KMS-11 (cell line): ENCODE results near the gene SHE.

Source experiments
- H2AFZ ChIP-seq: fragments of 200-600 bp; sonication (generic); 2 replicates; pipeline ENCODE4 v1.6.1; 2016; ENCODE audit warnings: antibody characterized with exemption, mixed run types, low read depth
- H3K27ac ChIP-seq: fragments of 200-600 bp; sonication (generic); 2 replicates; pipeline ENCODE4 v1.6.1; 2016; ENCODE audit warnings: mild to moderate bottlenecking, mixed run types
- H3K27me3 ChIP-seq: fragments of 200-600 bp; sonication (generic); 2 replicates; pipeline ENCODE4 v1.6.1; 2017; ENCODE audit warnings: mild to moderate bottlenecking, low read depth, mixed run types, moderate library complexity; ENCODE audit not compliant: insufficient read depth
- H3K36me3 ChIP-seq: fragments of 200-600 bp; sonication (generic); 2 replicates; pipeline ENCODE4 v1.6.1; 2017; ENCODE audit warnings: mild to moderate bottlenecking, mixed run types; ENCODE audit not compliant: insufficient read depth
- H3K4me1 ChIP-seq: fragments of 200-600 bp; sonication (generic); 2 replicates; pipeline ENCODE4 v1.6.1; 2016; ENCODE audit warnings: mild to moderate bottlenecking, low read depth, mixed run types; ENCODE audit not compliant: poor library complexity, severe bottlenecking
- H3K4me2 ChIP-seq: fragments of 200-600 bp; sonication (generic); 2 replicates; pipeline ENCODE4 v1.7.0; 2016; ENCODE audit warnings: mild to moderate bottlenecking, mixed run types
- H3K4me3 ChIP-seq: fragments of 200-600 bp; sonication (generic); IDR thresholded peaks from 2 replicates; pipeline ENCODE4 v1.6.1; 2017; ENCODE audit warnings: low read depth, low read length, mixed read lengths; ENCODE audit not compliant: insufficient read depth
- H3K79me2 ChIP-seq: fragments of 200-600 bp; sonication (generic); 2 replicates; pipeline ENCODE4 v1.6.1; 2016; ENCODE audit warnings: low read depth, mixed run types; ENCODE audit not compliant: insufficient read depth
- H3K9ac ChIP-seq: fragments of 200-600 bp; sonication (generic); 2 replicates; pipeline ENCODE4 v1.6.1; 2016; ENCODE audit warnings: mild to moderate bottlenecking, mixed run types
- H4K20me1 ChIP-seq: fragments of 200-600 bp; sonication (generic); 2 replicates; pipeline ENCODE4 v1.6.1; 2016; ENCODE audit warnings: mild to moderate bottlenecking, mixed run types; ENCODE audit not compliant: insufficient read depth
- TF ChIP-seq, protein P1 (sequence below): fragments of 200-600 bp; sonication (generic); conservative IDR thresholded peaks from 2 replicates; pipeline ENCODE4 v1.6.1; 2017; ENCODE audit warnings: low read depth, mild to moderate bottlenecking, antibody characterized with exemption, low read length, moderate library complexity, mixed read lengths

SHE gene

DNA sequence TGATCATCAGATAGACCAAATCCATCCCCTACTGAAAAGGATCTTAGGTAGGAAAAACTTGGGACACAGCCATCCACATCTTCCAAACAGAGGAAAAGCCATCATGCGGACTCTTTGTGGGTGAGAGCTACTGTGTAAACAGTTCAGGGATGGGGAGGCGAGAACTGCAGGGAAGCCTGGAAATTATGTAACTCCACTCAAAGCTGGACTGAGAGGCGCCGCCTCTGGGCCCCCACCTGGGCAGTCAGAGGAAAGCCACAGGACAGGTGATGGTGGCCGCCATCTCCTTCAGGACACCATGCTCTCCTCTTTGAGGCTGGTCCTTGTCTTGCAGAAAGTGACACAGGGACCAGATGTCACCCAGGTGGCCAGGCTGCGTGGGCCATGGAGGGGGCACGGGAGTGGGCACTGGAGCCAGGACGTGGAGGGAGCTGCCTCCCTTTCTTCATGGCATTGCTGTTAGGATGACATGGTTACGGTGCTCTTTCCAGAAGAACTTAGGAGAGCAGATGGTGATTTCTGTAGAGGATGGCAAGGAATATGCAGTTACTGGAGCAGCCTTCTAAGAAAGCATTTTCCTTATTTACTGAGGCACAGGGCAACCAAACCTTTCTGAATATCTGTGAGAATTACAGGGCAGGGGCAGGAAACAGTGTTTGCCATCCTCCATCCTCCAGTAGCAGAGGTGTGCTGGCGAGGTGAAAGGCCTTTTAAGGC, 32.2 kb downstream of the SHE start:
- TF ChIP-seq, protein P1, sequence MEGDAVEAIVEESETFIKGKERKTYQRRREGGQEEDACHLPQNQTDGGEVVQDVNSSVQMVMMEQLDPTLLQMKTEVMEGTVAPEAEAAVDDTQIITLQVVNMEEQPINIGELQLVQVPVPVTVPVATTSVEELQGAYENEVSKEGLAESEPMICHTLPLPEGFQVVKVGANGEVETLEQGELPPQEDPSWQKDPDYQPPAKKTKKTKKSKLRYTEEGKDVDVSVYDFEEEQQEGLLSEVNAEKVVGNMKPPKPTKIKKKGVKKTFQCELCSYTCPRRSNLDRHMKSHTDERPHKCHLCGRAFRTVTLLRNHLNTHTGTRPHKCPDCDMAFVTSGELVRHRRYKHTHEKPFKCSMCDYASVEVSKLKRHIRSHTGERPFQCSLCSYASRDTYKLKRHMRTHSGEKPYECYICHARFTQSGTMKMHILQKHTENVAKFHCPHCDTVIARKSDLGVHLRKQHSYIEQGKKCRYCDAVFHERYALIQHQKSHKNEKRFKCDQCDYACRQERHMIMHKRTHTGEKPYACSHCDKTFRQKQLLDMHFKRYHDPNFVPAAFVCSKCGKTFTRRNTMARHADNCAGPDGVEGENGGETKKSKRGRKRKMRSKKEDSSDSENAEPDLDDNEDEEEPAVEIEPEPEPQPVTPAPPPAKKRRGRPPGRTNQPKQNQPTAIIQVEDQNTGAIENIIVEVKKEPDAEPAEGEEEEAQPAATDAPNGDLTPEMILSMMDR: no peak
- Histone ChIP-seq H4K20me1 (no peaks in the 10 kb centered on the region), H3K36me3 (no peaks in the 10 kb centered on the region), H2AFZ (no peak overlapping the region), H3K4me3 (no peak overlapping the region), H3K4me2 (no peak overlapping the region), H3K4me1 (peaks cover 43% of the 10 kb centered on the region), H3K79me2 (no peaks in the 10 kb centered on the region), H3K27ac (no peak overlapping the region), H3K27me3 (peaks cover 28% of the 10 kb centered on the region; the same call in 1 of the 2 replicates), H3K9ac (no peak overlapping the region)

DNA sequence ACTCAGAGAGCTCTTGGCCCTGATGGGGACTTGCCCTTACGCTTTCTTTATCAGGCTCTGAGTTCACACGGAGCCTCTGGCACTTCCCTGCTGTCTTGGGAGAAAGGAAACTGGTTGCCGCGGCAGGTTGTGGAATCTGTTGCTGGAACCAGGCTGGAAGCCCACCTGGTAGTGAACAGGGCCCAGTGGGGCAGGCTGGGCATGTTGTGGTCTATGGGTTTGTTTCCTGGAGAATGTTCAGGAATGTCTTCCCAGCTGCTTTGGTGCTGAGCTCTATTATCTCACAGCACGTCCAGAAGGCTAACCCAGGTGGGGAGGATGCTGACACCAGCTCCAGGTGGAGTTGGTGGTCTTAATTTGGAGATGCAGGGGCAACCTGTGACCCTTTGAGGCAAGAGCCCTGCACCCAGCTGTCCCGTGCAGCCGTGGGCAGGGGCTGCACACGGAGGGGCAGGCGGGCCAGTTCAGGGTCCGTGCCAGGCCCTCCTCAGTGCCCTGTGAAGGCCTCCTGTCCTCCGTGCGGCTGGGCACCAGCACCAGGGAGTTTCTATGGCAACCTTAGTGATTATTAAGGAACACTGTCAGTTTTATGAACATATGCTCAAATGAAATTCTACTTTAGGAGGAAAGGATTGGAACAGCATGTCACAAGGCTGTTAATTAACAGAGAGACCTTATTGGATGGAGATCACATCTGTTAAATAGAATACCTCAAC, 33.5 kb downstream of the SHE start:
- H3K9ac ChIP-seq: no peak overlapping the region
- TF ChIP-seq, protein P1: no peak
- peak overlapping the region; percentile 46; the same call in 1 of the 2 replicates for H3K4me2 ChIP-seq
- peaks cover 28% of the 10 kb centered on the region; the same call in 1 of the 2 replicates for H3K27me3 ChIP-seq
- no peak overlapping the region for H3K27ac ChIP-seq
- no peak overlapping the region for H2AFZ ChIP-seq
- H3K4me1 ChIP-seq: peaks cover 53% of the 10 kb centered on the region
- H3K79me2 ChIP-seq: no peaks in the 10 kb centered on the region
- no peaks in the 10 kb centered on the region for H4K20me1 ChIP-seq
- H3K36me3 ChIP-seq: no peaks in the 10 kb centered on the region
- no peak overlapping the region for H3K4me3 ChIP-seq

DNA sequence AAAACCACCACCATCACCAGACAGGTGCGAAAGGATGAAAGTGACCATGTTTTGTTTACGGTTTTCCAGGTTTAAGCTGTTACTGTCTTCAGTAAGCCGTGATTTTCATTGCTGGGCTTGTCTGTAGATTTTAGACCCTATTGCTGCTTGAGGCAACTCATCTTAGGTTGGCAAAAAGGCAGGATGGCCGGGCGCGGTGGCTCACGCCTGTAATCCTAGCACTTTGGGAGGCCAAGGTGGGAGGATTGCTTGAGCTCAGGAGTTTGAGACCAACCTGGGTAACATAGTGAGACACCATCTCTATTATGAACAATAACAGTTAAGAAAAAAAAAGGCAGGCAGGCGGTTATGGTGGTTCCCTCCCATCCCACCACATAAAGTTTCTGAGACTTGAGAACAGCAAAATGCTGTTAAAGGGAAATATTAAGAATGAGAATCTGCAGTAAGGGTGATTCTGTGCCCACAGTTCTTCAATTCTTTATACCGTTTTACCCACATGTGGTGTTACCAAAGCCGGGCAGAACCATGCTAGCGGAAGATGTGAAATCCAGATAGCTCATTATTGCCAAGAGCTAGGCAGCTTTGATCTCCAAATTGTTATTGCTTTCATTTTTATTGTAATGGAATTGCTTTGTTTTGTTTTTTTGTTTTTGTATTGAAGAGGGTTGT, 34.6 kb downstream of the SHE start:
- TF ChIP-seq, protein P1: no peak
- Histone ChIP-seq H3K36me3 (no peaks in the 10 kb centered on the region), H3K4me1 (peaks cover 64% of the 10 kb centered on the region), H4K20me1 (no peaks in the 10 kb centered on the region), H3K4me3 (no peak overlapping the region), H3K27ac (peak overlapping the region; percentile 24; the same call in 1 of the 2 replicates), H3K9ac (no peak overlapping the region; the same call in 1 of the 2 replicates), H2AFZ (no peak overlapping the region), H3K4me2 (peak overlapping the region; percentile 46), H3K27me3 (peaks cover 31% of the 10 kb centered on the region; the same call in 1 of the 2 replicates), H3K79me2 (no peaks in the 10 kb centered on the region)

DNA sequence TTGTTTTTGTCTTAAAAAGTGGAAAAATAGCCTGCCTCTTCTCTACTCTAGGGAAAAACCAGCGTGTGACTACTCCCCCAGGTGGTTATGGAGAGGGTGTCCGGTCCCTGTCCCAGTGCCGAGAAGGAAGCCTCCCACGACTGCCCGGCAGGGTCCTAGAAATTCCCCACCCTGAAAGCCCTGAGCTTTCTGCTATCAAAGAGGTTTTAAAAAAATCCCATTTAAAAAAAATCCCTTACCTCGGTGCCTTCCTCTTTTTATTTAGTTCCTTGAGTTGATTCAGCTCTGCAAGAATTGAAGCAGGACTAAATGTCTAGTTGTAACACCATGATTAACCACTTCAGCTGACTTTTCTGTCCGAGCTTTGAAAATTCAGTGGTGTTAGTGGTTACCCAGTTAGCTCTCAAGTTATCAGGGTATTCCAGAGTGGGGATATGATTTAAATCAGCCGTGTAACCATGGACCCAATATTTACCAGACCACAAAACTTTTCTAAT, 35.2 kb downstream of the SHE start:
- Histone ChIP-seq H3K4me1 (peaks cover 65% of the 10 kb centered on the region), H3K79me2 (no peaks in the 10 kb centered on the region), H3K4me2 (peak overlapping the region; percentile 46), H2AFZ (no peak overlapping the region), H4K20me1 (no peaks in the 10 kb centered on the region), H3K9ac (no peak overlapping the region; the same call in 1 of the 2 replicates), H3K27me3 (peaks cover 31% of the 10 kb centered on the region; the same call in 1 of the 2 replicates), H3K4me3 (no peak overlapping the region), H3K27ac (peak overlapping the region; percentile 24; the same call in 1 of the 2 replicates), H3K36me3 (no peaks in the 10 kb centered on the region)
- TF ChIP-seq, protein P1: peak; percentile 42; the same call in 1 of the 2 replicates
